Kidney (tissue), 14 donors: ENCODE data around the gene SH3PXD2A. TPM values are rescaled to one million over a fixed set of nuclear protein-coding genes. Genes with fewer than 3 reads are reported as not detected.

Source experiments
- DNase-seq, 5 donors: peaks; one replicate each; pipeline ENCODE4 v3.0.0-alpha.2; 2013 to 2020
- FAIRE-seq: peaks from 2 replicates; lab custom pipeline; 2012; peaks lifted over from hg19 to GRCh38; lab: Jason Lieb, UNC
- H3K27ac ChIP-seq, 2 donors: one replicate each; pipeline ENCODE4 v1.7.0; 2013; ENCODE audit warnings: low read depth in 2 of 2, low read length in 2 of 2, inconsistent platforms in 1 of 2
- H3K27me3 ChIP-seq: one replicate; pipeline ENCODE4 v1.7.1; 2013; ENCODE audit warnings: low read length, inconsistent platforms; ENCODE audit not compliant: control insufficient read depth, insufficient read depth
- H3K36me3 ChIP-seq, 3 donors: one replicate each; pipeline versions ENCODE4 v1.7.0 to v1.7.1; 2013; ENCODE audit warnings: low read length in 3 of 3, control low read depth in 1 of 3, inconsistent platforms in 1 of 3; ENCODE audit not compliant: insufficient read depth in 3 of 3, control insufficient read depth in 2 of 3
- H3K4me1 ChIP-seq, 3 donors: one replicate each; pipeline versions ENCODE4 v1.7.0 to v1.7.1; 2013; ENCODE audit warnings: low read length in 3 of 3, inconsistent platforms in 1 of 3, low read depth in 1 of 3; ENCODE audit not compliant: control insufficient read depth in 2 of 3, insufficient read depth in 2 of 3
- H3K4me3 ChIP-seq, 3 donors: one replicate each; pipeline versions ENCODE4 v1.7.0 to v1.8.1; 2013; ENCODE audit warnings: low read length in 3 of 3, control low read depth in 1 of 3, inconsistent platforms in 1 of 3
- H3K9ac ChIP-seq, 3 donors: one replicate each; pipeline versions ENCODE4 v1.7.0 to v1.7.1; 2013; ENCODE audit warnings: low read length in 3 of 3, control low read depth in 1 of 3, inconsistent platforms in 1 of 3
- H3K9me3 ChIP-seq, 3 donors: one replicate each; pipeline versions ENCODE4 v1.7.0 to v1.7.1; 2013; ENCODE audit warnings: low read length in 3 of 3, control low read depth in 1 of 3, inconsistent platforms in 1 of 3; ENCODE audit not compliant: control insufficient read depth in 2 of 3, insufficient read depth in 1 of 3
- intact Hi-C: fragments of 100-400 bp; cut with DNase I; formaldehyde crosslinking; loops from one replicate; pipeline ENCODE4 v1.11.1; 2022
- polyA plus RNA-seq: library from polyadenylated mRNA; stranded (reverse); fragments of 350-450 nt; fragmentation: Illumina TruSeq; extraction: RNeasy Lipid Tissue Mini Kit (QIAGEN cat#74804); gene quantifications from one replicate; pipeline ENCODE4 v1.2.3, GENCODE V29; 2014; ENCODE audit warnings: low read depth, low replicate concordance; ENCODE audit not compliant: insufficient read depth
- total RNA-seq: library from RNA; stranded (reverse); fragmentation: NEBNext Ultra II Directional; extraction: Animal tissue kit (Norgen Biotek cat#: 25700); gene quantifications from one replicate; pipeline ENCODE4 v1.2.1, GENCODE V29; 2021
- TF ChIP-seq, protein P1 (sequence below): IDR thresholded peaks from 3 replicates; pipeline ENCODE4 v1.5.1; 2012; ENCODE audit warnings: mild to moderate bottlenecking, moderate library complexity, borderline replicate concordance; ENCODE audit not compliant: insufficient read depth; ENCODE audit errors: extremely low read depth
- donor health status: control.
- donor health status: control.
- donor health status: control.
- donor health status: control.
- donor health status: control.
- donor health status: DM: yes; HTN: yes; CAD: no.
- donor health status: Normal renal cell carcinoma (clear cell type).

The SH3PXD2A gene
- total and polyA plus RNA-seq, 2 donors from 2014 or later: 2.4 to 20.1 TPM

DNA sequence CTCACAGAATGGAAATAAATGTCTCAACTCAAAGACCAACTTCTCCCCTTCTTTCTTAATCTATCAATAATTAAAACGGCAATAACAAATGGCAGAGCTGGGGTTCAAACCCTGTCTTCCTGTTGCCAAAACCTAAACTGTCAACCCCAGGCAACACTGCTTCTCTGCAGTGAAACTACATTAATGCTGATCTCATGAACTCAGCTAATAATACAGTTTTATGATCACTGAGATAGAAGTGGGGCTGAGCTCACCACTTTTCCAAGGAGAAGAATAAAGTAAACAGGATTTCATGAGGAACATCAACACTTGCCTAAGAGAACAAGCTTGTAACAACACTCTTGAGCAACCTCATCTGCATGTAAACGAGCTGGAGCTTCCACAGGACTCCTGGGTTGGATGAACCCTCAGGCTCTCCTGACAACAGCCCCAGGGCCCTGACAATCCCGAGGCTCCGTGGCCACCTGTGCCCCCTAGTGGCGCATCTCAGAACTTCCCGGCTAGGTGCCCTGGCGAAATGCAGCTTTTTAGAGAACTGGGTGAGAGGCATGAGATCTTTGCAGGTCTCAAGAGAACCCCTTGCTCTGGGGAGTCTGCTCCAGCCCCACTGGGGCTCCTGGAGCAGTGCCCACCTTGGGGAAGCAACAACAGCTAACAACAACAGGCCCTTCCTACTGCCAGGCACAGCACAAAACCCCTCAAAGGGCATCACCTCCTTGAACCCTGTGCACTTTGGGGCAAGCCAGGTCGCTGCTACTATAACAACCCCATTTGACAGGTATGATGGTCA is 169.3 kb downstream of the SH3PXD2A start:
- FAIRE-seq (no peak), DNase-seq (peak; percentile 79 to 88 (median 84))
- Histone ChIP-seq H3K27ac (no peak overlapping the region), H3K27me3 (no peaks in the 10 kb centered on the region), H3K9ac (no peak overlapping the region), H3K4me1 (peaks cover 0 to 6% (median 4%) of the 10 kb centered on the region in 3 donors), H3K36me3 (no peaks in the 10 kb centered on the region), H3K4me3 (no peak overlapping the region), H3K9me3 (no peaks in the 10 kb centered on the region)
- TF ChIP-seq, protein P1, sequence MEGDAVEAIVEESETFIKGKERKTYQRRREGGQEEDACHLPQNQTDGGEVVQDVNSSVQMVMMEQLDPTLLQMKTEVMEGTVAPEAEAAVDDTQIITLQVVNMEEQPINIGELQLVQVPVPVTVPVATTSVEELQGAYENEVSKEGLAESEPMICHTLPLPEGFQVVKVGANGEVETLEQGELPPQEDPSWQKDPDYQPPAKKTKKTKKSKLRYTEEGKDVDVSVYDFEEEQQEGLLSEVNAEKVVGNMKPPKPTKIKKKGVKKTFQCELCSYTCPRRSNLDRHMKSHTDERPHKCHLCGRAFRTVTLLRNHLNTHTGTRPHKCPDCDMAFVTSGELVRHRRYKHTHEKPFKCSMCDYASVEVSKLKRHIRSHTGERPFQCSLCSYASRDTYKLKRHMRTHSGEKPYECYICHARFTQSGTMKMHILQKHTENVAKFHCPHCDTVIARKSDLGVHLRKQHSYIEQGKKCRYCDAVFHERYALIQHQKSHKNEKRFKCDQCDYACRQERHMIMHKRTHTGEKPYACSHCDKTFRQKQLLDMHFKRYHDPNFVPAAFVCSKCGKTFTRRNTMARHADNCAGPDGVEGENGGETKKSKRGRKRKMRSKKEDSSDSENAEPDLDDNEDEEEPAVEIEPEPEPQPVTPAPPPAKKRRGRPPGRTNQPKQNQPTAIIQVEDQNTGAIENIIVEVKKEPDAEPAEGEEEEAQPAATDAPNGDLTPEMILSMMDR: peak; percentile 96
- intact Hi-C loops: loop anchor here (5.0 kb wide), 1 partner anchor 84 kb away; no protein-coding TSS in a partner anchor

DNA sequence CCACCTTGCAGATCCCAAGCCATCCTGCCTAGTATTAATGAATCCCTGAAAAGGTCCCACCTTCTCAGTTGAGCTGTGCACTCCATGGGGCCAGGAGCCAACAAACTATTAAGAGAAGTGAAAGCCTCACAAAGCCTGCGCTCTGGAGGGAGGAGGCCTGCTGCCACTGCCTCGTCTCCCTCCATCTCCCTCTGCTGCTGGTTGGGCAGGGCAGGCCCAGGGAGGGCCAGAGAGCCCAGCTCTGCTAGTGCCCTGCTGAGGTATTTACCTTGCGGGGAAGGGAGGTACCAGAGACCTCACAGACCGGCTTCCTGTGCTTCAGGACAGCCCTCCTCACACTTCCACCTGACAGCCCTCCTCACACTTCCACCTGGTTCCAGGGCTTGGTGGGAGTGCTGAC is 171.5 kb downstream of the SH3PXD2A start:
- TF ChIP-seq, protein P1: no peak
- Histone ChIP-seq H3K36me3 (no peaks in the 10 kb centered on the region), H3K27ac (no peak overlapping the region), H3K27me3 (no peaks in the 10 kb centered on the region), H3K4me3 (no peak overlapping the region), H3K9ac (no peak overlapping the region), H3K9me3 (no peaks in the 10 kb centered on the region), H3K4me1 (peaks cover 0 to 6% (median 4%) of the 10 kb centered on the region in 3 donors)
- FAIRE-seq (no peak), DNase-seq (no peak)
- intact Hi-C loops: no loop called here

DNA sequence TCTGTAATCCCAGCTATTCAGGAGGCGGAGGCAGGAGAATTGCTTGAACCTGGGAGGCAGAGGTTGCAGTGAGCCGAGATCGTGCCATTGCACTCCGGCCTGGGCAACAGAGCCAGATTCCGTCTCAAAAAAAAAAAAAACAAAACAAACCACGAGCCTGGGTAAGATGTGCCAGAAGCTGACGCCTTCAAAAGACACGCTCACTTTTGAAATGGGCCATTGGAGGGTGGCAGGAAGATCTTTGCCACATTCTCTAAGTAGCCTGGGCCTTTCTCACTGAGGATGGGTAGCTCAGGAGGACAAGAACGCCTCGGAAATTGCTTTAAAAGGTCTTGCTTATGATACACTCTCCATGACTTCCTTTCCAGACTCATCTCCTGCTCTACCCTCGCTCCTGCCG is 172.7 kb downstream of the SH3PXD2A start:
- intact Hi-C loops: no loop called here
- Histone ChIP-seq H3K27me3 (no peaks in the 10 kb centered on the region), H3K9me3 (no peaks in the 10 kb centered on the region), H3K27ac (no peak overlapping the region), H3K36me3 (no peaks in the 10 kb centered on the region), H3K9ac (no peak overlapping the region), H3K4me3 (no peak overlapping the region), H3K4me1 (peaks cover 0 to 7% (median 0%) of the 10 kb centered on the region in 3 donors)
- no peak for FAIRE-seq
- TF ChIP-seq, protein P1: no peak
- no peak for DNase-seq
